Nucleus accumbens (tissue), 56 donors: ENCODE measurements around the gene PQBP1.
"Not testable (repeated sequence)": the region's sequence is repeated elsewhere in the genome, so short reads cannot be mapped to it uniquely, and the experiment has no call there.

Source experiments
- DNase-seq, 56 donors: peaks; one replicate each; lab custom pipeline; 2025; lab: John Stamatoyannopoulos, UW

Gene PQBP1

GRCh38 chrX:48897625-48898306, at the start of gene PQBP1, which contains the start of gene TIMM17B:
Gene PQBP1 (plus strand): TSS chrX:48897930. CDS start chrX:48898510, 580 bp downstream.
Gene TIMM17B (minus strand): TSS chrX:48897768. CDS start chrX:48897749, 19 bp downstream.
- peak; percentile 27 to 94 (median 86) for DNase-seq

GRCh38 chrX:48848847-48849246, 48.9 kb upstream of the PQBP1 start:
- no peak for DNase-seq

GRCh38 chrX:48852857-48853256, 44.9 kb upstream of the PQBP1 start:
- DNase-seq: no peak

GRCh38 chrX:48853494-48853893, 44.2 kb upstream of the PQBP1 start:
- not testable (repeated sequence) for DNase-seq

GRCh38 chrX:48854121-48854804, 43.5 kb upstream of the PQBP1 start:
- not testable (repeated sequence) for DNase-seq

GRCh38 chrX:48854898-48855297, 42.8 kb upstream of the PQBP1 start:
- no peak for DNase-seq

GRCh38 chrX:48864210-48864609, 33.5 kb upstream of the PQBP1 start:
- no peak for DNase-seq

- DNase-seq: not testable (repeated sequence)
Measured at GRCh38 chrX:48872017-48872416, 25.7 kb upstream of the PQBP1 start.

- DNase-seq: not testable (repeated sequence)
Measured at GRCh38 chrX:48876944-48877343, 20.8 kb upstream of the PQBP1 start.

- no peak for DNase-seq
Measured at GRCh38 chrX:48883729-48884128, 14.0 kb upstream of the PQBP1 start.

- DNase-seq: not testable (repeated sequence)
Measured at GRCh38 chrX:48886586-48886985, 11.1 kb upstream of the PQBP1 start.

GRCh38 chrX:48890296-48890925, 7.3 kb upstream of the PQBP1 start:
- DNase-seq: peak in 18 of 56 donors; percentile 0 to 34 (median 8)

- peak in 11 of 56 donors; percentile 11 to 47 (median 35) for DNase-seq
Measured at GRCh38 chrX:48890934-48891401, 6.8 kb upstream of the PQBP1 start.

- peak; percentile 3 to 86 (median 68) for DNase-seq
Measured at GRCh38 chrX:48891402-48892288, 6.1 kb upstream of the PQBP1 start.

GRCh38 chrX:48892896-48893295, 4.8 kb upstream of the PQBP1 start:
- no peak for DNase-seq

- DNase-seq: no peak
Measured at GRCh38 chrX:48893556-48894348, 4.0 kb upstream of the PQBP1 start.

- DNase-seq: no peak
Measured at GRCh38 chrX:48894891-48895290, 2.8 kb upstream of the PQBP1 start.

GRCh38 chrX:48896611-48897011, 1.1 kb upstream of the PQBP1 start:
- DNase-seq: peak in 10 of 56 donors; percentile 1 to 45 (median 10)

- peak in 49 of 56 donors; percentile 12 to 81 (median 55) for DNase-seq
Measured at GRCh38 chrX:48897157-48897624, 539 bp upstream of the PQBP1 start.
